ENCODE data around the gene BAG5.
"Not testable (repeated sequence)": the region's sequence is repeated elsewhere in the genome, so short reads cannot be mapped to it uniquely, and the experiment has no call there.

The BAG5 gene

GRCh38 chr14:103562429-103563225 is at the start of gene BAG5, which contains the start of gene COA8:
BAG5 (minus strand) TSS chr14:103562657; CDS start chr14:103561164, 1,493 bp downstream.
COA8 (plus strand) TSS chr14:103562960; CDS start chr14:103563002, 42 bp downstream.
- POLR2A ChIA-PET = interaction anchor here (1.1 to 1.5 kb wide), 2 partner anchors 9 to 13 kb away, joined by 3 read pairs; no protein-coding TSS in a partner anchor
- TF ChIP-seq ARNT (IDR thresholded peaks at IDR 0.05) (peak; percentile 91), FOXM1 (IDR thresholded peaks at IDR 0.05; ENCODE audit: borderline replicate concordance) (peak; percentile 97), LEF1 (IDR thresholded peaks at IDR 0.05; ENCODE audit: borderline replicate concordance) (peak; percentile 93), NFRKB (IDR thresholded peaks at IDR 0.05) (no peak)
- DNase-seq (ENCODE audit: extremely low spot score) = peak; percentile 89
- CTCF ChIA-PET = interaction anchor here (1.7 kb wide), 1 partner anchor 44 kb away, joined by 5 read pairs; no protein-coding TSS in a partner anchor

GRCh38 chr14:103611215-103611614 is 48.8 kb upstream of the BAG5 start:
- ChIA-PET POLR2A (no interaction called here), CTCF (no interaction called here)
- no peak for DNase-seq (ENCODE audit: extremely low spot score)
- TF ChIP-seq SUZ12 (IDR thresholded peaks at IDR 0.05) = no peak
- no peak for TF ChIP-seq LEF1 (IDR thresholded peaks at IDR 0.05; ENCODE audit: borderline replicate concordance)
- no peak for TF ChIP-seq PKNOX1 (IDR thresholded peaks at IDR 0.05)
- no peak for TF ChIP-seq FOXA1 (IDR thresholded peaks at IDR 0.05)
- no peak for TF ChIP-seq TARDBP (IDR thresholded peaks at IDR 0.05)
- no peak for TF ChIP-seq ELF4 (IDR thresholded peaks at IDR 0.05)
- TF ChIP-seq FOXM1 (IDR thresholded peaks at IDR 0.05; ENCODE audit: borderline replicate concordance) = no peak
- no peak for TF ChIP-seq HDGF (IDR thresholded peaks at IDR 0.05; ENCODE audit: borderline replicate concordance)
- no peak for TF ChIP-seq L3MBTL2 (conservative IDR thresholded peaks at IDR 0.05)
- TF ChIP-seq CTBP1 (IDR thresholded peaks at IDR 0.05; ENCODE audit: borderline replicate concordance) = no peak
- no peak for TF ChIP-seq ZNF384 (IDR thresholded peaks at IDR 0.05)
- TF ChIP-seq ARNT (IDR thresholded peaks at IDR 0.05) = no peak
- no peak for TF ChIP-seq FOXK2 (IDR thresholded peaks at IDR 0.05)
- TF ChIP-seq NFRKB (IDR thresholded peaks at IDR 0.05) = no peak
- TF ChIP-seq SP1 (IDR thresholded peaks at IDR 0.05) = no peak
- no peak for TF ChIP-seq BHLHE40 (IDR thresholded peaks at IDR 0.05; ENCODE audit: borderline replicate concordance)

GRCh38 chr14:103609081-103609480 is 46.6 kb upstream of the BAG5 start:
- POLR2A ChIA-PET; CTCF ChIA-PET; DNase-seq (ENCODE audit: extremely low spot score): not testable (repeated sequence)

- DNase-seq (ENCODE audit: extremely low spot score) = no peak
Observed at GRCh38 chr14:103607822-103608221, 45.4 kb upstream of the BAG5 start.

GRCh38 chr14:103606963-103607668 is 44.7 kb upstream of the BAG5 start:
- CTCF ChIA-PET = no interaction called here
- POLR2A ChIA-PET = interaction anchor here (0.9 to 1.0 kb wide), 2 partner anchors 9 to 108 kb away, joined by 3 read pairs; partner anchors contain the start of genes XRCC3 and ZFYVE21
- 0 out of 2 replicates have a peak, but pooled peaks have one; percentile 15 for TF ChIP-seq L3MBTL2 (conservative IDR thresholded peaks at IDR 0.05)
- no peak for TF ChIP-seq ELF4 (IDR thresholded peaks at IDR 0.05)
- TF ChIP-seq PKNOX1 (IDR thresholded peaks at IDR 0.05) = 0 out of 2 replicates have a peak, but pooled peaks have one; percentile 2
- no peak for DNase-seq (ENCODE audit: extremely low spot score)

More at GRCh38 chr14:103607822-103608221, 45.4 kb upstream of the BAG5 start:
- POLR2A ChIA-PET = no interaction called here
- CTCF ChIA-PET = no interaction called here
- TF ChIP-seq CTBP1 (IDR thresholded peaks at IDR 0.05; ENCODE audit: borderline replicate concordance) (no peak), HDGF (IDR thresholded peaks at IDR 0.05; ENCODE audit: borderline replicate concordance) (no peak), SP1 (IDR thresholded peaks at IDR 0.05) (no peak), LEF1 (IDR thresholded peaks at IDR 0.05; ENCODE audit: borderline replicate concordance) (no peak), FOXA1 (IDR thresholded peaks at IDR 0.05) (no peak), ELF4 (IDR thresholded peaks at IDR 0.05) (no peak), L3MBTL2 (conservative IDR thresholded peaks at IDR 0.05) (no peak), BHLHE40 (IDR thresholded peaks at IDR 0.05; ENCODE audit: borderline replicate concordance) (no peak), ARNT (IDR thresholded peaks at IDR 0.05) (no peak), ZNF384 (IDR thresholded peaks at IDR 0.05) (no peak), FOXM1 (IDR thresholded peaks at IDR 0.05; ENCODE audit: borderline replicate concordance) (no peak), FOXK2 (IDR thresholded peaks at IDR 0.05) (no peak), PKNOX1 (IDR thresholded peaks at IDR 0.05) (no peak), NFRKB (IDR thresholded peaks at IDR 0.05) (no peak), SUZ12 (IDR thresholded peaks at IDR 0.05) (no peak), TARDBP (IDR thresholded peaks at IDR 0.05) (no peak)

GRCh38 chr14:103604620-103605019 is 42.2 kb upstream of the BAG5 start:
- ChIA-PET CTCF (no interaction called here), POLR2A (no interaction called here)
- no peak for DNase-seq (ENCODE audit: extremely low spot score)
- TF ChIP-seq HDGF (IDR thresholded peaks at IDR 0.05; ENCODE audit: borderline replicate concordance) (no peak), CTBP1 (IDR thresholded peaks at IDR 0.05; ENCODE audit: borderline replicate concordance) (no peak), ZNF384 (IDR thresholded peaks at IDR 0.05) (no peak), FOXM1 (IDR thresholded peaks at IDR 0.05; ENCODE audit: borderline replicate concordance) (no peak), NFRKB (IDR thresholded peaks at IDR 0.05) (no peak), ARNT (IDR thresholded peaks at IDR 0.05) (no peak), SP1 (IDR thresholded peaks at IDR 0.05) (no peak), FOXK2 (IDR thresholded peaks at IDR 0.05) (no peak), L3MBTL2 (conservative IDR thresholded peaks at IDR 0.05) (no peak), SUZ12 (IDR thresholded peaks at IDR 0.05) (no peak), FOXA1 (IDR thresholded peaks at IDR 0.05) (no peak), ELF4 (IDR thresholded peaks at IDR 0.05) (no peak), PKNOX1 (IDR thresholded peaks at IDR 0.05) (no peak), LEF1 (IDR thresholded peaks at IDR 0.05; ENCODE audit: borderline replicate concordance) (no peak), TARDBP (IDR thresholded peaks at IDR 0.05) (no peak), BHLHE40 (IDR thresholded peaks at IDR 0.05; ENCODE audit: borderline replicate concordance) (no peak)
